A549 treated with AZD2906 at 1 μM for 4 hours (cell line): Measurements from ENCODE around the gene CWC22. TPM values are rescaled to one million over a fixed set of nuclear protein-coding genes. Genes with fewer than 3 reads are reported as not detected.

Experiments
- total RNA-seq: library from RNA; stranded (reverse); fragments of 200-300 nt; extraction: Qiagen RNA extraction; gene quantifications from 5 replicates; pipeline ENCODE4 v1.2.3, GENCODE V29; 2022

CWC22 gene
- 9.5 to 17.0 TPM (median 11.0 TPM) in 5 replicates for total RNA-seq

DNA sequence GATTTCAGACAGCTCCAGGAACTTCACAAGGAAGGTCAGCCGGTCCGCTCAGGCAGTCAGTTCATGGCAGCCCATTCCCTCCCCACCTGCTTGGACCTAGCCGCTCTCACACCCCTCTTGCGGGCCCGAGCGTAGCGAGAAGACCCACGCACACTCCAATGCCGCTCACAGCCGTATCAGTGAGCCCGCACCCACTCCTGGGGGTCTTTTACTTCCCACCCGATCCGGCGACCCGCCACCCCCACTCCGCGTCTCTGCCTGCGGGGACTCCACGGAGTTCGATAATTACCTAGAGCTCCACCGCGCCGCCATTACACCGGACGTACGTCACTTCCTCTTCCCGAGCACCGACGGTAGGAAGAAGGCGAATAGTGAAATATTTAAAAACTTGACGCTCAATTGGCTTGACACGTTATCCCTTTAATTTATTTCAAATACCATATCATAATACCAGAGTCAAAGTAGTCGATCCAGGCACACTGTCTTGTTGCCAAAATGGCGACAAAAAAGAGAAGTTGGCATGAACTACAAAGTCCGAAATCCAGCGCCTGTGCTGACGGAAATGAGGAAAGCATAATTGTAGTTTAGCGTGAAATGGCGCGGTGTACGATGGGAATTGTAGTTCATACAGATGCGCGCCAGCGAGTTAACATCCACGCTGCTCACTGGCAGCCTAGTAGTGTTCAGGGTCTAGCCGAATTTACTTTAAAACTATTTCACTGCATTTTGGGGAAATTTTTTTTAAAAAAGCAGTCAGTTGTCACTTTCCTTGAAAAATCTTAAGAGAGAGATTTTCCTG lies at the start of gene CWC22:
Gene CWC22 (minus strand): TSS at position 517 of the 799 bp plus-strand sequence. CDS start 13,956 bp downstream, outside the sequence.

Other genes with a start within 250 kb of the CWC22 start
- 0.07 to 0.21 TPM (median 0.13 TPM) in 4 of 5 replicates, not detected in the other for gene ZNF385B, start 145.7 kb downstream of the CWC22 start, total RNA-seq